GM19099 (cell line): ENCODE results near the gene TAS1R1.

Source experiments
- POLR2A ChIP-seq: IDR thresholded peaks from 3 replicates; pipeline ENCODE4 v1.6.1; 2011; ENCODE audit warnings: low read depth; ENCODE audit not compliant: insufficient read length; ENCODE audit errors: extremely low read depth

Gene TAS1R1

DNA sequence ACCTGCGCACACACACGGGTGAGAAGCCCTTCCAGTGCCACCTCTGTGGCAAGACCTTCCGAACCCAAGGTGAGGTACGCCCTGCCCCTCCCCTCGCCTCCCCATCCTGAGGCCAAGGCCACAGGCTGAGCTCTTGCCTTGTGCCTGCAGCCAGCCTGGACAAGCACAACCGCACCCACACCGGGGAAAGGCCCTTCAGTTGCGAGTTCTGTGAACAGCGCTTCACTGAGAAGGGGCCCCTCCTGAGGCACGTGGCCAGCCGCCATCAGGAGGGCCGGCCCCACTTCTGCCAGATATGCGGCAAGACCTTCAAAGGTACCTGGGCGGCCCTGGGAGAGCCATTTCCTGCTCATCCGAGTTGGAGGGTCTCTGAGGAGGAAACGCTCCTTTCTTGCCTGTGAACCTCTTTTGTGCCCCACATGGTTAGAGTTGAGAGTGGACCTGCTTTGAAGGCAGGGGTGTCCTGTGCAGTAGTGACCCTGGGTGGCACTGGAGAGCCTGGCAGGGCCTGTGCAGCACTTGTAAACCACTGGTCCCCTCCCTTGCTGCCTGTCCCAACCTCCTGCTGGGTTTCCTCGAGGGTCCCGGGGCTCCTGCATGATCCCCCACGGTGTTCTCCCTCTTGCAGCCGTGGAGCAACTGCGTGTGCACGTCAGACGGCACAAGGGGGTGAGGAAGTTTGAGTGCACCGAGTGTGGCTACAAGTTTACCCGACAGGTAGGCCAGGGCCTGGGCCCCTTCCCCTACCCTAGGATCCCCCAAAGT is 33.2 kb downstream of the TAS1R1 start:
- no peak for TF ChIP-seq POLR2A

DNA sequence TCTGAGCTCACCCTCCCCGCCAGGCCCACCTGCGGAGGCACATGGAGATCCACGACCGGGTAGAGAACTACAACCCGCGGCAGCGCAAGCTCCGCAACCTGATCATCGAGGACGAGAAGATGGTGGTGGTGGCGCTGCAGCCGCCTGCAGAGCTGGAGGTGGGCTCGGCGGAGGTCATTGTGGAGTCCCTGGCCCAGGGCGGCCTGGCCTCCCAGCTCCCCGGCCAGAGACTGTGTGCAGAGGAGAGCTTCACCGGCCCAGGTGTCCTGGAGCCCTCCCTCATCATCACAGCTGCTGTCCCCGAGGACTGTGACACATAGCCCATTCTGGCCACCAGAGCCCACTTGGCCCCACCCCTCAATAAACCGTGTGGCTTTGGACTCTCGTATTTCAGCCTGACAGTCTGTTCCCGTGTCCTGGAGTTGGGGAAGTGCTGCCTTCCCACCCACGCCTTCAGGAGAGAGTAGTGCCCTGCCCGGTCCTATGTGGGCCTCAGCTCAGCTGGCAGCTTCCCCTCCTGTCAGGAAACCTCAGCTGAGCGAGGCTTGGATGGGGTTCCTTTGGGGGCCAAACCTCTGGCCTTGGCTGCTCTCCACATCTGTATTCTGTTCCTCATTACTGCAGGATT is 33.9 kb downstream of the TAS1R1 start:
- TF ChIP-seq POLR2A, result no peak

DNA sequence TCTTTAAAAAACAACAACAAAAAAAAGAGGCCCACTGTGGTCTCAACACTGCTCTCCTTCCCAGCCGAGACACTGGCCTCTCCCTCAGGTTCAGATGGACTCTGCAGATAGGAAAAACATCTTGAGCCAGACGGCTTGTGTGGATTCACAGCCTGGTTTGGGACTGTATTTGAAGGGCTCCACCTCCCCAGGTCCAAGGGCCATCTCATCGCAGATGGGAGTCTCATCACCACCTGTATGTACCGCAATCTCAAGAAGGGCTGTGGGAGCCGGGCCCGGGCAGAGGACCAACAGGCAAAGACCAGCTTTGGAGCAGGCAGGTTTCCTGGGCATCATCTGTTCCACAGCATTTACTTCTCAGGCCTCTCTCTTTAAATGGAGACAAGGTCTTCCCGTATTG is 34.9 kb downstream of the TAS1R1 start:
- TF ChIP-seq POLR2A, result no peak

DNA sequence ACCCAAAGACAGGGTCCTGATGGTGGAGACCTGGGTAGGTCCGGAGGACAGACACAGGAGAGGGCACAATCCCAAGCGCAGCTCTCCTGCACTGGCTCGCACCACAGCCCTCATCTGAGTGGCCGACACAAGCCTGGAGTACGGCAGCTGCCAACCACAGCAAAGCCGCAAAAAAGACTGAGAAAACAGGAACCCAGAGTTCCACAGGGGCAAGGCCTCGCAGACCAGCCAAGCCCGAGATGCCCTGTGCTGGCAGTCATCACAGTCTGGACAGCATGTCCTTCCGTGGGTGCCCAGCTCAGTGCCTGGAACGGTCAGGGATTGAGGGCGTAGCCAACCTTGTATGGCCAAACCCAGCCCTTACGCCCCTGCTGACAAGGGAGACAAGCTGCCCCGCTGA is 36.1 kb downstream of the TAS1R1 start:
- TF ChIP-seq POLR2A, result no peak

- no peak for TF ChIP-seq POLR2A
Observed at GRCh38 chr1:6591644-6592043, 36.5 kb downstream of the TAS1R1 start.

DNA sequence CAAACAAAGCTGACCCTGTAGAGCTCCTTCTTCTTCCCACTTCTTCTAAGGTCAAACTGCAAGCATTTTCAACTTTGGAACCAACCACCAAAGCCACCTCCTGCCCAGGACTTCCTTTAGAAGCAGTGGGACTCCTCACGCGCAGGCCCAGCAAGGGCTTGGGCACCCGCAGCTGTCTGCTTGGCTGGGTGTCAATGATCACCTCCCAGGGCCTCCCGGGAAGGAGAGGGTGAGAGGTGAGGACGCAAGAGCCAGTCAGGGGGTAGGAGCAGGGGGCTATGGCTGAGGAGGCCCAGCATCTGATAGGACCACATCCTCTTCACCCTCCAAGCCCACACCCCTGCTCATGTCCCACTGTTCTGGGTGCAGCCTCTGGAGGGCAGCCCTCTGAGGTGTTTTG is 37.3 kb downstream of the TAS1R1 start:
- no peak for TF ChIP-seq POLR2A

DNA sequence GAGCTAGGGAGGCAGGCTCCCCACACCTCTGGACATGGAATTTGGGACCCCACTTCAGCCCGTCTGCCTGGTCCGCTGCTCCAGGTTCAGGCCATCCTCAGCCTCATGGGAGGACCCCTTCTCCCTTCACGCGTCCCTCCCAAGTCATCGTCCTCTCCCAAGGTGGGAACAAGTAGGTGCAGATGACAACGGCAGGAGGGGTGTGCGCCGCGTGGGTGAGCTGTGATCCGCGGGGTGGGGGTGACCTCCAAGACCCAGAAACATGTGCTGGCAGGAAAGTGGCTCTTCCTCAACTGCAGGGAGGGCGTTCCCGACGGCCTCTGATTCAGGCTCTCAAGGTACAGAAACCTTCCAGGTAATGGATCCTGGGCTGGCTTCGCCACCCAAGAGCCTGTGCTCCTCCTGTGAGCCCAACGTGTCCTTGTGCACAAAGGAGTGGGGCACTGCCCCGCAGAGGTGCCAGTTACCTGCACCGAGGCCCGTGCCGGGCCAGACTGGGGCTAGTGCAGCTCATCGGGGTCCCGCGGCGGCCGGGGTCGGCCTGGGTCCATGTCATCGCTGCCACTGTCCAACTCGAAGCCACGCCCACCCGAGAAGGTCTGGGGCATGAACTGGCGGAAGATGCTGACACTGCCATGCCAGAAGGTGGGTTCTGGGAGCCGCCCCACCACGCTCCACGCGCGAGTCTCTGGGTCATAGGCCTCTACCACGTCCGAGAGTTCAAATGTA is 37.9 kb downstream of the TAS1R1 start:
- TF ChIP-seq POLR2A, result no peak

DNA sequence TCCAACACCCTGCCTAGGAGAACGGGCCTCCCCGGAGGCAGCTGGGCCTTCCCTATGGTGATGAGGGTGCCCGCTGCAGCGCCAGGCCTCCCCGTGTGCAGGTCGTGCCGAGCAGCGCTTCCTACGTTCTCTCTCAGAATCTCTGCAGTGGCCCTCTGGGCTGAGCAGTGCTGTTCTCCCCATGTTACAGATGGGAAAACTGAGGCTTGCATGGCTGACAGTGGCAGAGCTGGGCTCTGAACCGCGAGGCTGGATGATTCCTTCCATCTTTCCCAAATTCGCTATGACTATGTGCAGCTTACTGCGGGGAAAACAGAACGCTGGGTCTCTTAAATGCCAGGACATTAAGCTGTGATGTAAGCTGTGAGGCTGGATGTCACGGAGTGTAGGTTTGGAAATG is 38.7 kb downstream of the TAS1R1 start:
- no peak for TF ChIP-seq POLR2A

DNA sequence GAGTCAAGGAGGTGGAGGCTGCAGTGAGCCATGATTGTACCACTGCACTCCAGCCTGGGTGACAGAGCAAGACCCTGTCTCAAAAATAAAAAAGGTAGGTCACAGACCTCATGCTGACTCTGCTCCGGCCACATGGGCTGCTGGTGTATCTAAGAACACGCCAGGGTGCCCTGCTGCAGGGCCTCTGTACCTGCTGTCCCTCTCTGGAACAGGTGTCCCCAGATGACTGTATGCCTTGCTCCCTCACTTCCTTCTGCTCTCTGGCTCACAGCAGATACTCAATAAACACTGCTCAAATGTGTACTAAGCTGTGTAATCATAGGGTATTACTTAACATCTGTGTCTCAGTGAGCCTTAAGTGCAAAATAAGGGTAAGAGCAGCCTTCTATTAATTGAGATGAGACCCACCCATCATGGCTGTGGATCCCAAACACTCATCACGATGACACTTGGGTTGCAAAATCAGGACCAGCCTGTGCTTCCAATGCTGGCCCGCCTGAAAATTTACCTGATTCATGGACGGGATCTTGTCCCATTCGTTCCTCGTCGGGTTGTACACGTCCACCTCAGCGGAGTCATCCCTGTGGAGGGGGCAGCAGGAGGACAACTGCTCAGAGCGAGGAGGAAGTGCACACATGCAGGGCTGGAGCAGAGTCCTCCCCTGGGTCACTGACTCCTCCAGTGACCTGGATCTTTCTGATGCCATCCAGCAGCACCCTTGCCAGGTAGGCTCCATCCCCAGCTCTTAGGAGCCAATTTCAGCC is 40.1 kb downstream of the TAS1R1 start:
- TF ChIP-seq POLR2A, result no peak

DNA sequence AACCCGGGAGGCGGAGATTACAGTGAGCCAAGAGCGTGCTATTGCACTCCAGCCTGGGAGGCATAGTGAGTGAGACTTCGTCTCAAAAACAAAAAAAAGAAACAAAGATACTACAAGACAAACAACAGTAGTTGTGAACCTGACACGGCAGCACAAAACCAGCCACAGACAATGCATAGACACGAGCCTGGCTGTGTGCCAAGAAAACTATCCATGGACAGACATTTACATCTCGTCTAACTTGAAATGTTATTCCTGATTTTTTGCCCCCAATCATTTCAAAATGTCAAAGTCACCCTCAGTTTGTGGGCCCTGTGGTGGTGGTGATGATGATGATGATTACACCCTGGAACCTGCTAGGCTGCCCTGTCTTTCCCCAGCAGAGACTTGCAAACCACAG is 41.2 kb downstream of the TAS1R1 start:
- TF ChIP-seq POLR2A, result no peak

DNA sequence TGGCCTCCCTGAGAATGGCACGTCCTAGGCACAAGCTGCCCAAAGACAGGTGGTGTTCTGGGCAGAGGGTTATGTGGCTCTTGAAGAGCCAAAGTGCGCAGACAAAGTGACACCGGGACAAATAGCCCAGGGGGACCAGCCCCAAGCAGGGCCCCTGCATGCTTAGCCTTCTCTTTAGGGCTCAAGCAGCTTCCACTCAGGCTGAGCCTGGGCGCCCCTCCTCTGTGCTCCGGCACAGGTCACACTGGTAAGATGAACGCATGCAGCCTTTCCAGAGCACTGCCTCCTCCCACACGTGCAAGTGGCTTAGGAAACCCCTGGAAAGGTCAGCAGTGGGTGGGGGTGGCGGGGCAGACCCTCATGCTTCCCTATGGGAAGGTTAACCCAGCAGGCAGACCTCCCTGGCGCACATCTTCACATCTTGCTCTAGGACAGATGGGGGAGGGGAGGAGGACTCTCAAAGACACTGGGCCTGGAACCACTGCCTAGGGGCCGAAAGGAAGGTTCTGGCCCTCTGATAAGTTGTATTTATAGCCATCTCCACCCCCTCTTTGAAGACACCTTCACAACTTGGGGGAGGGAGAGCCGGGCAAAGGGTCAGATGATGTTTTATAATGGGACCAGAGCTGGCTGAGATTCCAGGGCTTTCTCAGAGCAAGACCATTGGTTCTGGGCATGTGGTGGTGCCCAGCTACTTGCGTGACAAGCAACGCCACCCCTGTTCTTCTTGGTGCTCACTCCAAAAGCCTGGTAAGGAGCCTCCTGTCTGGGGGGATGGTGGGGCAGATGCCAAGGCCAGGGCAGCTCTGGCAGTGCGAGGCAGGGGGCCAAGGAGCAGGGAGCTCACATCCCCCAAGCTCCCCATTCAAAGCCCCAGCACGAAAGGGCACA is 42.0 kb downstream of the TAS1R1 start:
- TF ChIP-seq POLR2A, result no peak

GRCh38 chr1:6597777-6598131 is 42.6 kb downstream of the TAS1R1 start:
- no peak for TF ChIP-seq POLR2A

DNA sequence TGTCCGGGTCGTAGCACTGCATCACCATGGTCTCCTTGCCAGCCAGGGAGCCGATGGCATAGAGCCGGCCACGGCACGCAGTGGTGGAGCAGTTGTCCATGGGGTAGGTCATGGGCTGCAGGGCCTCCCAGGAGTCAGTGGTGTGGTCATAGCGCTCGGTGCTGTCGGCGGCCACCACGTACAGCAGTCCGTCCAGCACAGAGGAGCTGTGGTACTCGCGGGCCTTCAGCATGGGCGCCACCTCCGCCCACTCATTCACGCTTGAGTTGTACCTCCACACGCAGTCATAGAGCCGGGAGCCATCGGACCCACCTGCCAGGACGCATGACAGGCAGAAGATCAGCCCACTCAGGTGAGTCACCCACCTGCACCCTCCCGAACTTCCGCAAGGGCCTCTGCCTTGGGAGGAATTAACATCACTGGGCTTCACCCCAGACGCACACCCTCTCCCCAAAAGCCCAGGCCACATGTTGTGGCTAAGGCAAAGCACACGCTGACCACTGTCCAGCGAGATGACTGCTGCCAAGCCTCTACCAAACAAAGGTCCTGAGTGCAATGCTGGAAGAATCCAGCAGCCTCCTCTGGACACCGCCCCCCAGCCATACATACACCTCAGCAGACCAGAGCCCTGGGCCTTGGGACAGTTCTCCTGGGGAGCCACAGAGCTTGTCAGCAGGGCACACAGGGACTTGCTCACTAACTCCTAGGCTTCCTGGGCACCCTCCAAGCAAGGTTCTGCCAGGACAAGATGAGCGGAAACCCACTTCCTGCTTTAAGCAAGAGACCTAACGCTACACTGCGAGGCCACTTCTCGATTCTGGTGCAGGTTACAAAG is 44.3 kb downstream of the TAS1R1 start:
- no peak for TF ChIP-seq POLR2A
